Fibroblast of skin of right quadriceps (primary cell): ENCODE measurements around the gene NR4A3.
A peak's percentile ranks its signal among the peaks of the same experiment; 100 is the strongest.

Source experiments
- DNase-seq: peaks from one replicate; pipeline ENCODE4 v3.0.0-alpha.2; 2013

NR4A3 gene

GRCh38 chr9:99816392-99816791, 5.3 kb upstream of the NR4A3 start:
- no peak for DNase-seq

DNA sequence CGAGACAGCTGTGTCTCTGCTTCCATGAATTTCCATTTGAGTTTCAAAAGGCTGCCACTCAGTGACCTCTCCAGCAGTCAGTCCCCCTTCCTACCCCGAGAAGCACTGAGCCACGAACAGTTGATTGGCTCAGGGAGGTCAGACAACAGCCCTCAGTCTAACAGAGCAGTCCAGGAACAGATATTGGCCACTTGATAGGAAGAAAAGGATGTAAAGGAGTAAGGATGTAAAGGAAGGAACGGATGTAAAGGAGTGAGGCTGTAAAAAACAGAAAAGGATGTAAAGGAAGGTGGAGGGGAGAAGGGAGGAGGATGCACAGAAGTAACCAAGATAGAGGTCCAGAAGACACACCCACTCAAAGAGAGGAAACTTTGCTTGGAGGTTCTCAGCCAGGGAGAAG, 3.2 kb upstream of the NR4A3 start:
- DNase-seq: no peak

DNA sequence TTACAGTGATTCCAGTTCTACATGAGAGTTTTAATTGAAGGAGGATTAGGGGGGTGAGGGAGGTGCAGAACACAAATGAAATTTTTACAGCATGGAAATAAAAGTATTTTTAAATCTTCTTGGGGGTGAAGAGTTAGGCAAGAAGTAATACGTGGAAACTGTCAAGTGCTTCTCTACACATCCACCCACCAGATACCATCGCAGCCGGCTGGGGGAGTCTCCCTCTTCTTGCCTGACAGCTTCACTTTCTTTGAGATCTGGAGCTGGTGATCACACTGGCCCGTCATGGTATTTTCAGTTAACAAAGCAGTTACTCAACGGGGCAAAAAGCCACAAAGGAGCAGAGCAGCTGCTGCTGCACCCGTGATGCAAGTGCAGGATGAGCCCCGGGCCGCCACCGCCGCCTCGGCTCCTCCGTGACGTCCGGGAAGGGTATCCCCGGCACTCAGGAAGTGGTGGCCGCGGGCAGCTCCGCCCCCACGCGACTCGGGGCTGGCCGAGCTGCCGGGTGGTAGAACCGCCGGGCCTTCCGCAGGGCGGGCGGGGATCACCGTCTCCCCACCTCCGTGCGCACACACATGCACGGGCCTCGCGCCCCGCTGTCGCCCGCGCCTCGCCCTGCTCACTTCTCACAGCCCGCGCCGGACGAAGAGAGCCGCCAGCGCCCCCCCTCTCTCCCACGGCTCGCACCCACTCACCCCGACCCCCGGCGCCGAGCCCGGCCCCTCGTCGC, 2.4 kb upstream of the NR4A3 start:
- DNase-seq: peak; percentile 87

- DNase-seq: peak; percentile 96
These were observed 1.6 kb upstream of the NR4A3 start for GRCh38 chr9:99819856-99820684.

- DNase-seq: peak; percentile 73
These were observed 845 bp upstream of the NR4A3 start for GRCh38 chr9:99820685-99821395.

DNA sequence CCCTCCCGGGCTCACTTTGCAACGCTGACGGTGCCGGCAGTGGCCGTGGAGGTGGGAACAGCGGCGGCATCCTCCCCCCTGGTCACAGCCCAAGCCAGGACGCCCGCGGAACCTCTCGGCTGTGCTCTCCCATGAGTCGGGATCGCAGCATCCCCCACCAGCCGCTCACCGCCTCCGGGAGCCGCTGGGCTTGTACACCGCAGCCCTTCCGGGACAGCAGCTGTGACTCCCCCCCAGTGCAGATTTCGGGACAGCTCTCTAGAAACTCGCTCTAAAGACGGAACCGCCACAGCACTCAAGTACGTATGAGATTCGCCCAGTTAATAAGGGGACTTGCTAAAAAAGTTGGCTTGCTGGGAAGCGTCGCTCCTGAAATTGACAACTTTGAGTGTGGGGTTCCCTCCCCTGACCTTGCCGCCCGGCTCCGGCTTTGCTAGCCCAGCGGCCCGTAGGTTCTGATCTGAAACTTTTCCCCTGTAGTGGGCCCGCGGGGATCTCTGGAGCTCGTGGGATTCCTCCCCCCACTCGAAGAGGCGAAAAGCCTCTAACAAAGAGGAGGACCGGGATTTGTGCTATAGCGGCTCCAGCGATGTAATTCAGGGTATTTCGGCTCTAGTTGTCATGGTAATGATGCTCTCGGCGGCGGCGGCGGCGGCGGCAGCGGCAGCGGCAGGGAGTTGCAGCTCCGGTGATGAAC, 572 bp downstream of the NR4A3 start:
- DNase-seq: peak; percentile 59

GRCh38 chr9:99822806-99823591, 1.3 kb downstream of the NR4A3 start:
- DNase-seq: peak; percentile 28

GRCh38 chr9:99823681-99824377, 2.1 kb downstream of the NR4A3 start:
- DNase-seq: peak; percentile 20

GRCh38 chr9:99824378-99825171, 2.9 kb downstream of the NR4A3 start:
- peak; percentile 31 for DNase-seq

DNA sequence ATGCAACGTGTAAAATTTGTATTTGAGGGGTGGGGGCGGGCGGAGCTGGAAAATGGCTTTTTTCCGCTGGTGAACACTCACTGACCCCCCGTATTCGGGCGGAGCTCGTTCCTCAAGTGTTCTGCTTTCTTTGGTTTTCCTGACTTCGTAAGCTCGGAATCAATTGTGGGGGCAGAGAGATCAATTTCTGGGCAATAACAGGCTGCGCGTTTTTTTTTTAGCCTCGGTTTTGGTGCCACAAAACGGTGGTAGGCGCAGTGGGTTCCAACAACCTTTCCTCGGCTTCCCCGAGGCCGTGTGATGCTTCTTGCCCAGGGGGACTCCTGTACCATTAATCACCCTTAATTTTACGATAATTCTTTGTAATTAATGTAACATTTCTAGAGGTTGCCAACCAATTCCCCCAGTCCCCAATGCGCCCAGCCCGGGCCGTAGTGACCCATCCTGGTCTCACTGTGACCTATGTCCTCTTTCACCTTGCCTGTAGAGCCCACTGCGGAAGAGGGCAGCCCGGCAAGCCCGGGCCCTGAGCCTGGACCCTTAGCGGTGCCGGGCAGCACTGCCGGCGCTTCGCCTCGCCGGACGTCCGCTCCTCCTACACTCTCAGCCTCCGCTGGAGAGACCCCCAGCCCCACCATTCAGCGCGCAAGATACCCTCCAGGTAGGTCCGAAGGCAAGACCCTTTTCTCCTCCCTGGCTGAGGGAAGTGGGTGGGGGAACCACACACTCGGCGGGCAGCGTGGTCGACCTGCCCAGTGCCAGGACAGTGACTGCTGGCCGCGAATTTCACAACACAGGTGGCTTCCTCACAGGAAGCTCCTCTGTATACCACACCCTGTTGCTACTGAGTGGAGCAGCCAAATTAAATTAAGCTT, 3.7 kb downstream of the NR4A3 start:
- DNase-seq: no peak

- DNase-seq: no peak
These were observed 4.9 kb downstream of the NR4A3 start for GRCh38 chr9:99826579-99826978.

- DNase-seq: no peak
These were observed 5.6 kb downstream of the NR4A3 start for GRCh38 chr9:99827244-99827643.

- DNase-seq: no peak
These were observed 6.3 kb downstream of the NR4A3 start for GRCh38 chr9:99828054-99828416.

GRCh38 chr9:99828417-99829176, 6.9 kb downstream of the NR4A3 start:
- no peak for DNase-seq

DNA sequence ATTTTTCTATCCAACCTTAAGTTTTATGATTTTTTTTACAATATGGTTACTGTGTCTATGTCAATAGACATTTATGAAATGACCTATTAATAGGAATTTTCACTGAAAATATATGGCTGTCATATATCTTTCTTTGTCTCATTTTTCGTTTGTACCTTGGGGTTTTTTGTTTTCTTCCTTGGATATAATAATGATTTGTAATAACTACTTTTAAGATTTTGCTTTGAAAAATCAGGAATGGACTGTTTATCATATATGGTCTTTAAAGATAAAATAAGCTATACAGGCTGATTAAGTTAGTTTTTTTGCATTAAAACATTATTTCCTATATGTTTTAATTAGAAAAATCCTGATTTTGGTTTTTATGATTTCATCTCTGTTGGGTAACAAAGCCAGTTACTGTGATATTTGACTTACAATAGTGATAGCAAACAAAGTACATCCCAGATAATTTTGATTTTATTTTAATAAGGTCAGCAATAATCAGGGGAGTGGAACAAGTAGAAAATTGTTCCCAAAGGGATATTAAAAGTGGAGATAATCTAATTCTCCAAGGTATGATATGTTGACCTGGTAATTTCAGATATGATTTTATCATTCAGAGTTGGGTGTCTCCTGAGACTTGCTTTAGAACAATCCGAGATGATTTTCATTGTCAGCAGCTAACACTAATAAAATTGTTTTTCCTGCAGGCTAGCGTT, 10.3 kb downstream of the NR4A3 start:
- no peak for DNase-seq

- DNase-seq: no peak
These were observed 10.8 kb downstream of the NR4A3 start for GRCh38 chr9:99832558-99832864.

- DNase-seq: no peak
These were observed 12.1 kb downstream of the NR4A3 start for GRCh38 chr9:99833735-99834134.

GRCh38 chr9:99834474-99834873, 12.8 kb downstream of the NR4A3 start:
- no peak for DNase-seq
